Fibroblast of skin of right biceps (primary cell): Measurements from ENCODE around the gene RSRC2.
"Not testable (repeated sequence)": the region's sequence is repeated elsewhere in the genome, so short reads cannot be mapped to it uniquely, and the experiment has no call there.

Experiments used
- DNase-seq: peaks from one replicate; pipeline ENCODE4 v3.0.0-alpha.2; 2013

RSRC2 gene

DNA sequence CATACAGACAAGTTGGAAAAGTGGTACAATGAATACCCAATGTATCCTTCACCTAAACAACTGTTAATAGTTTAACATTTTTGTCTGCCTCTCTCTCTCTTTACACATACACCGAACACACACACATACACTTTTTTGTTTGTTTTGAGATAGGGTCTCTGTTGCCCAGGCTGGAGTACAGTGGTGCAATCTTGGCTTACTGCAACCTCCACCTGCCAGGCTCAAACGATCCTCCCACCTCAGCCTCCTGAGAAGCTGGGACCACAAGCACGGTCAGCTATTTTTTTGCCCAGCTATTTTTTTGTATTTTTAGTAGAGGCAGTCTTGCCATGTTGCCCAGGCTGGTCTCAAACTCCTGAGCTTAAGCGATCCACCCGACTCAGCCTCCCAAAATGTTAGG is 42.8 kb downstream of the RSRC2 start:
- DNase-seq = no peak

DNA sequence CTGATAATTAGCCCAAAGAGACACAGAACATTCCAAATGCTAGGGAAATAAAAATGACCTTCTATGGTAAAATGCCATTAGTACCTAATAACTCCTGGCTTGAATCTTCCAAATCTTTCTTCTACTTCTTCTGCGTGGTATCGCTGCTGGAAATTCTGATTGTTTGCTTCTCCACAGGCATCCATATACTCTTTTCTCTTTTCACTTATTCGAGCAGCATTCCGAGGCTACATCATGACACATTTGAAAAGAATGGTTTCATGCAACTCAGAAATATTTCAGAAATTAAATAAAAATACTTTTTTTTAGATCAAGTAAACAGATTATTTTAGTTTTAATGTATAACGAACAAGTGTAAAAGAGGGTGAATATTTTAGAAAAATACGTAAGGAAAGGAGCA is 44.9 kb downstream of the RSRC2 start:
- peak; percentile 11 for DNase-seq

DNA sequence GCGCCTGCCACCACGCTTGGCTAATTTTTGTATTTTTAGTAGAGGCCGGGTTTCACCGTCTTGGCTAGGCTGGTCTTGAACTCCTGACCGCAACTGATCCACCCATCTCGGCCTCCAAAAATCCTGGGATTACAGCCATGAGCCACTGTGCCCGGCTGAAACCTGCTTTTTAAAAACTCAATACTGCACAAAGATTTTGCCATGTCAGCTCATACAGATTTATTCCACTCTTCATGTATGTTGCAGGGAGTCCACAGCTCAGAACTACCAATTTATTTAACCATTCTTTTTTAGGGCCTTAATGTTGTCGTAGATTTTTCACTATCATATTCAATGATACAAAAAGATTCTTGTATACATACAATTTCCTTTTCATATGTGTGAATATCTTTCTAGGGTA is 46.0 kb downstream of the RSRC2 start:
- DNase-seq = no peak

DNA sequence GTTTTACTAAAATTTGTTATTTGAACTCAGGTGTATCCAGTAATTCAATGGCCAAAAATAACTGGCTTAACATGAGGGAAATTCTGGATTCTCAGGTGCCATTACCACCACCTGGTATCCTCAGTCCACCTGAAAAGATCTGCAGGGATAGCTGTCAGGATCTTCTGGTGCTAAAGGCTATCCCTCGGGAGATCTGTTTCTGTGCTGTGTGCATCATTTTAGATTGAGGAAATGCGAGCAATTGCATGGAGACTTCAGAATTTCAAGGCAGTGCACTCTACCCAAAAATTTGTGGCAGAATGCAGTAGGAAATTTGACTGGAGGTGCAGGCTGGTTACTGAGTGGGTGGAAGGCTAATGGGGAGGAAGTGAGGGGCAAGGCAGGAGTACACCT is 52.4 kb downstream of the RSRC2 start:
- no peak for DNase-seq

DNA sequence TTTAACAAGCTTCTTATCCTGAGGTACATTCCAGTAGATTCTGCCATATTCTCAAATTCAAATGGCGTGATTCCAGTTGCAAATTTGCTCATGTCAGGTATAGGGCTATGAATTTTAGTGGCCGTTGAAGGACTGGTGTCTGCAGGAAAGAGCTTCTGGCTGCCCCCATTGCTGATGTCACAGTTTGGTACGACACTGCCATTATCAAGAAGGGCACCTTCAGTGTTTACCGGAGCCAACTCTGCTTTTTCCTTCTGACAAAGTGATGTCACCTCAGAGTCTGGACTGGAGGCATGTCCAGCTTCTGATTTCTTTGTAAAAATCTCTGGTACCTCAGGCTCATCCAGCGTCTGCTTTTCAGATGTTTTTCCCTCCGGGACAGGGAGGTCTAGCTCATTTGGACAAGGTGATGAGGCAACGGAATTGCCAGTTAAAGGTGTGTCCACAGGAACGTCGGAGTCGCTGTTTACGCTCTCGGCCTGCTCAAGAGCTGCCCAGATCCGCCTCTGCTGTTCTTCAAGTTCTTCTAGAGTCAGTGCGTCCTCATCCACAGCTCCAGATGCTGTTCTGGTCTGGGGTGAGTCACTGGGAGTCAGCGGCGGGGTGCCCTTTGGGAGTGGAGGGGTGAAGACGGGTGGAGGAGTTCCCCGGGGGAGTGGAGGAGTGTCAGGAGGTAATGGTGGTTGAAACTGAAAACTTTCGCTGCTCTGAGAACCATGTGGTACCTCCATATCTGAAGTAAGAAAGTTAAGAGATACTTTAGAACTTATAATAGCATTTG is 53.0 kb downstream of the RSRC2 start:
- DNase-seq = no peak

DNA sequence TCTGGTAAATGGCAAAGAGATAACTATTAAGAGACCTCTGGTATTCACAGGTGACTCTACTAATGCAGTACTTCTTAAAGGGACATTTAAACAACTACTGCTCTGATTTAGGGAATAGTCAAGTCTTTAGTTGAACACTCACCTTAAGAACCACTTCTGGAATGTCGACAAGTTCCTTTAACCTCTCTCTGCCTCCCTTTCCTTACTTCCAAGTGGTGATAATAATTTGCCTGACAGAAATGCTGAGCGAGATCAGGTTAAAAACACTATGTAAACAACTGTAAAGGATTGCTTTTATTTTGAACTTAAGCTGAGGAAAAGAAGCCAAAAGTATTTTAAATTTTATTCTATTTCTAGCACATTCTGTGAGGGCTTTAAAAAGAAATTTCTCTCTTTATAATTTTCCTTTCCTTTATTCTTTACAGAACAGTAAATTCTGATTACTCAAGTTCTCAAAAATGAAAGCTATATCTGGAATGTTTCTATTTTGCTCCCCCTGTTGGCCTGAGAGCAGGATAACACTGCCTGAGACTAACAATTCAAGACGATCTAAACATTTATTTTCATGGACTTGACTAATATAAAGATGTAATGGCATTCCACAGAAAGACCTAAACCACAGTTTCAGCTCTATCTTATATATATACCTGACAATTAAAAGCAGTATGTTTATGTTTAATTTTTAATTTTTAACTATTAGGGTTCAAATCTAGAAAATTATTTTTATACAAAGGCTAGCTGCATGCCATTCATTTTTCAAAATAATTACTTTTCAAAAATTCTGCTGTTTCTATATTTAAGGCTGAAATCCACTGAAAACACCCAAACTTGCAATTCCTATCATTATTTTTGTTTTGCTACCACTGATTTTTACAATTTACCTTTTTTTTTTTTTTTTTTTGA is 55.2 kb downstream of the RSRC2 start:
- peak; percentile 76 for DNase-seq

DNA sequence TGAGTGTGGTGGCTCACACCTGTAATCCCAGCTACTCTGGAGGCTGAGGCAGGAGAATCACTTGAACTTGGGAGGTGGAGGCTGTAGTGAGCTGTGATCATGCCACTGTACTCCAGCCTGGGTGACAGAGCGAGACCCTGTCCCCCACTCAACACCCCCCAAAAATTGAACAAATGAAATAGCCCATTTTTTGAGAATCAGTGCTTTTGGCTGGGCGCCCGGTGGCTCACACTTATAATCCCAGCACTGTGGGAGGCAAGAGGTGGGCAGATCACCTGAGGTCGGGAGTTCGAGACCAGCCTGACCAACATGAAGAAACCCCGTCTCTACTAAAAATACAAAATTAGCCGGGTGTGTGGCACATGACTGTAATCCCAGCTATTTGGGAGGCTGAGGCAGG is 56.2 kb downstream of the RSRC2 start:
- DNase-seq = not testable (repeated sequence)

DNA sequence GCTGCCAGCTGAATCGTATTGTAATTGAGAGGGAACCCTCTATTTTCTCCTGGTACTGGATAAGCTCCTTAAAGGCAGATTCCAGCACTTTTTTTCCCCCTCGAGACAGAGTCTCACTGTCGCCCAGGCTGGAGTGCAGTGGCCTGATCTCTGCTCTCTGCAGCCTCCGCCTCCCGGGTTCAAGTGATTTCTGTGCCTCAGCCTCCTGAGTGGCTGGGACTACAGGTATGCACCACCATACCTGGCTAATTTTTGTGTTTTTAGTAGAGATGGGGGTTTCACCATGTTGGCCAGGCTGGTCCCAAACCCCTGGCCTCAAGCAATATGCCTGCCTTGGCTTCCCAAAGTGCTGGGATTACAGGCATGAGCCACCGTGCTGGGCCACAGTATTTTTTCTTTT is 56.9 kb downstream of the RSRC2 start:
- not testable (repeated sequence) for DNase-seq

DNA sequence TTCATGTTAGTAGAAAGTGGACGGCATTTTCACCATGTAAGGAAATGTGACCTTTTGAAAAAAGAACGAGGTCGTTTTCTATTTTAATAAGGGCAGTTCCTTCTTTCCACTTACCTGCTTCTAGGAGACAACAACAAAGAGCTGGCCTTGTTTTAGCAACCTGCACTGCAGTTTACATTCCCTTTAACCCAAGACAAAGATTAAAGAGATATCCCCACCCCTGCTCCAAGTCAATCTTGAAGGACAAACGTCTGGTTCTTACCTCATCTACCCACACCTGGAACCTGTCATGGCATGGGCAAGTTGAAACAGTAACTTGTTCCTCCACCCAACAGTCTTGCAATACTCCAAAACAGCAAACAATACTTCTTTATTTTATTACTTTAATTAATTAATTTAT is 58.8 kb downstream of the RSRC2 start:
- no peak for DNase-seq

DNA sequence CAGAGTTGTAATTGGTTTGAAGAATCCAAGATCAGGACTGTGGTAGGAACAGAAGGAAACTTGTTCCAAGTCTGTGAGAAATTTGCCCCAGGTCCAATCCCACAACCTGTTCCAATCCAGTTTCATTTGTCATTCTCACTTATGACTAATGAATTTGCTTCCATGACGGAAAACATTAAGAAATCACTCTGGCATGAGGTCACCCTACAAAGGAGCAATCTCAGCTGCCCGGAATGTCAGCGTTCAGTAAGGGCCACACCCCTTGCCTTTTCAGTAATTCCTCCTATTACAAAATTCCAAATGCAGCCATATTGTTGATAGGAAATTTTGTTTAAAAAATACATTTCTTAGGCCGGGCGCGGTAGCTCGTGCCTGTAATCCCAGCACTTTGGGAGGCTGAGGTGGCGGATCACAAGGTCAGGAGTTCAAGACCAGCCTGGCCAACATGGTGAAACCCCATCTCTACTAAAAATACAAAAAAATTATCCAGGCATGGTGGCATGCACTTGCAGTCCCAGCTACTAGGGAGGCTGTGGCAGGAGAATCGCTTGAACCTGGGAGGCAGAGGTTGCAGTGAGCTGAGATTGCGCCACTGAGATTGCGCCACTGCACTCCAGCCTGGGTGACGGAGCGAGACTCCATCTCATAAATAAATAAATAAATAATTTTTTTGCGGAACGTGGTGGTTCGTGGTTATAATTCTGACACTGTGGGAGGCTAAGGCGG is 62.3 kb downstream of the RSRC2 start:
- DNase-seq = peak; percentile 93

DNA sequence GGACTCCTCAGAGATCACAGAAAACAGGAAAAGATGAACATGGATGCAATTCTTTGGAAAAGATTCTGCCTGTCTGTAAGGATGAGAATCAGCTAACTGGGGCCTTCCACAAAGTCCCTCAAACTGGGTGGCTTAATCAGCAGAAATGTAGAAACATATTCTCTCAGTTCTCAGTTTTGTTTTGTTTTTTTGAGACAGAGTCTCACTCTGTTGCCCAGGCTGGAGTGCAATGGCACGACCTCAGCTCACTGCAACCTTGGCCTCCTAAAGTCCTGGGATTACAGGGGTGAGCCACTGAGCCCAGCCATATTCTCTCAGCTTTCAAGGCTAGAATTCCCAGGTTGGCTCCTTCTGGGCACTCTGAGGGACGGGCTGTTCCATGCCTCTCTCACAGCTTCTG is 66.1 kb downstream of the RSRC2 start:
- no peak for DNase-seq

DNA sequence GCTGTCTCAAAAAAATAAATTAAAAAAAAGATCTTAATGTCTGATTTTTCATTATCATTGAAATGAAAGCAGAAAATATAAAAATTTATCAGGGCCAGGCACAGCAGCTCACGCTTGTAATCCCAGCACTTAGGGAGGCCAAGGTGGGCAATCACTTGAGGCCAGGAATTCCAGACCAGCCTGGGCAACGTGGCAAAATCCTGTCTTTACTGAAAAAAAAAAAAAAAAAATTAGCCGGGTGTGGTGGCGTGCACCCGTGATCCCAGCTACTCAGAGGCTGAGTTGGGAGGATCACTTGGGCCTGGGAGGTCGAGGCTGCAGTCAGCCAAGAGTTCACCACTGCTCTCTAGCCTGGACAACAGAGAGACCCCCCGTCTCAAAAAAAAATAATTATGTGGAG is 66.7 kb downstream of the RSRC2 start:
- DNase-seq = no peak

DNA sequence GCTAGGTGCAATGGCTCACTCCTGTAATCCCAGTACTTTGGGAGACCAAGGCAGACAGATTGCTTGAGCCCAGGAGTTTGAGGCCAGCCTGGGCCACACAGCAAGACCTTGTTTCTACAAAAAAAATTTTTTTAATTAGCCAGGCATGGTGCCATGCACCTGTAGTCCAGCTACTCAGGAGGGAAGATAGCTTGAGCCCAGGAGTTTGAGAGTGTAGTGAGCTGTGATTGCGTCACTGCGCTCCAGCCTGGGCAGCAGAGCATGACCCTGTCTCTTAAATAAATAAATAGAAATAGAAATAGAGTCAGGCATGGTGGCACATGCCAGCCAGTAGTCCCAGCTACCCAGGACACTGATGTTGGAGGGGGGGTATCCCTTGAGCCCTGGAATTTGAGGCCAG is 67.5 kb downstream of the RSRC2 start:
- DNase-seq = no peak

DNA sequence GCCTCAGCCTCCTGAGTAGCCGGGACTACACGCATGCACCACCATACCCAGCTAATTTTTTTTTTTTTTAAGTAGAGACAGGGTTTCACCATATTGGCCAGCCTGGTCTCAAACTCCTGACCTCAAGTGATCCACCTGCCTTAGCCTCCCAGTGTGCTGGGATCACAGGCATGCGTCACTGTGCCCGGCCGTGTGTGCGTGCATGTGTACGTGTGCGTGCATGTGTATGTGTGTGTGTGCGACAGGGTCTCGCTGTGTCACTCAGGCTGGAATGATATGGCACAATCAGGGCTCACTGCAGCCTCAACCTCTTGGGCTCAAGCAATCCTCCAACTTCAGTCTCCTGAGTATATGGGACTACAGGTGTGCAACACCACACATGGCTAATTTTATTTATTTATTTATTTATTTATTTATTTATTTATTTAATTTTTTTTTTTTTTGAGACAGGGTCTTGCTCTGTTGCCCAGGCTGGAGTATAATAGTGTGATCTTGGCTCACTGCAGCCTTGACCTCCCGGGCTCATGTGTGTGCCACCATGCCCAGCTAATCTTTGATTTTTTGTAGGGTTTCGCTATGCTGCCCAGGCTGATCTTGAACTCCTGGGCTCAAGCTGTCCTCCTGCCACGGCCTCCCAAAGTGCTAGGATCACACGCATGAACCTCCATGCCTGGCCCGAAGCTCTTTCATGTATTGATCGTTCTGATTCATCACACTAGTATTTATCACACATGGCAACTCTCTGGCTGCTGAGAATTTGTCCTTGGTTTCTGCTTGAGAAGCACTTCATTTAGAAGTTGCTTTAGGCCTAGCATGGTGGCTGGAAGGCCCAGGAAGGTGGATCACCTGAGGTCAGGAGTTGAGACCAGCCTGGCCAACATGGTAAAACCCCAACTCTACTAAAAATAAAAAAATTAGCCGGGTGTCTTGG is 68.4 kb downstream of the RSRC2 start:
- DNase-seq = no peak

DNA sequence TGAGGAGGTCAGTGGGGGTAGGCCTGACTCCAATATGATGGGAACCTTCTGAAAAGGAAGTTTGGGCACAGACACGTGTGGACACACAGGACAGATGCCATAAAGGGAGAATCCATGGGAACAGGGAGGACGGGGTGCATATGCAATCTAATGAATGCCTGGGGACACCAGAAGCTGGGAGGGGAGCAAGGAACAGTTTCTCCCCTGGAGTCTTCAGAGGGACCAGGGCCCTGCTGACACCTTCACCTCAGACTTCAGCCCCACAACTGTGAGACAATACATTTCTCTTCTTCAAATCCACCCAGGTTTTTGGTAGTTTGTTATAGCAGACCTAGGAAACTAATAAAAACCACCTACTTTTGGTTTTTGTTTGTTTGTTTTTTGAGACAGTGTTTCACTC is 69.1 kb downstream of the RSRC2 start:
- DNase-seq = no peak

DNA sequence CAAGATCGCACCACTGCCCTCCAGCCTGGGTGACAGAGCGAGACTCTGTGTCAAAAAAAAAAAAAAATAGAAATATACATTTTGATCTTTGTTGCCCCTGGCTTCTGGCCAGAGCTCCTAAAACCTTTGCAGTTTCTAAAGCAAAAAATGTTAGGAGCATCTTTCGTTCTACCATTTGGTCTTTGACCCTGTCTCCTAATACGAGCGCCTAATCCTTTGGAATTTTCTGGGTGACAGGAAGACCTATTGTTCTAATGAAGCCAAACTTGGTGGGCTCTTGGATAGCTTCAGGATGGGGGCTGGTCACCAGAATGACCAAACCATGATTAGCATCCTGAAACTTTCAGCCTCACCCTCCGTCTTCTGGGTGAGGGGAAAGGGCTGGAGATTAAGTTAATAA is 72.0 kb downstream of the RSRC2 start:
- DNase-seq = no peak

DNA sequence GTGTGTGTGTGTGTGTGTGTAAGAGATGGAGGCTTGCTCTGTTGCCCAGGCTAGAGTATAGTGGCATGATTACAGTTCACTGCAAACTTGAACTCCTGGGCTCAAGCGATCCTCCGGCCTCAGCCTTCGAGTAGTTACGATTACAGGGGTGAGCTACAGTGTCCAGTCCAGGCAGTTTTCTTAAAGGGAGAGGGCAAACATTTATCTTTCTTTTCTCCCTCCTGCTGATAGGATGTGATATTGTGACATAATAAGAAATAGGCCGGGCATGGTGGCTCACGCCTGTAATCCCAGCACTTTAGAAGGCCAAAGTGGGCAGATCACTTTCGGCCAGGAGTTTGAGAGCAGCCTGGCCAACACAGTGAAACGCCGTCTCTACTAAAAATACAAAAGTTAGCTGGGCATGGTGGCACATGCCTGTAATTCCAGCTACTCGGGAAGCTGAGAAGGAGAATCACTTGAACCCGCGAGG is 72.5 kb downstream of the RSRC2 start:
- DNase-seq = no peak
